SK-N-SH (cell line): ENCODE data around the gene RSU1. TPM values are rescaled to one million over a fixed set of nuclear protein-coding genes. Genes with fewer than 3 reads are reported as not detected.

Experiments
- CTCF ChIA-PET: fragments of 300-600, 350-600 bp; formaldehyde crosslinking; extraction: SDS; loops from one replicate; lab custom pipeline; 2021; lab: Yijun Ruan, JAX
- POLR2A ChIA-PET: fragments of 350-600 bp; sonication (Branson Sonifier 250); formaldehyde crosslinking; extraction: SDS; loops from one replicate; lab custom pipeline; 2020; ENCODE audit warnings: antibody characterized with exemption, inconsistent platforms; lab: Yijun Ruan, JAX
- DNase-seq: peaks from one replicate; pipeline ENCODE4 v3.0.0; 2012
- H2AFZ ChIP-seq: fragments of 200-600 bp; sonication (generic); 2 replicates; pipeline ENCODE4 v1.8.1; 2016; ENCODE audit warnings: antibody characterized with exemption, mild to moderate bottlenecking, low read depth
- H3F3A ChIP-seq: fragments of 200-600 bp; sonication (generic); replicated peaks from 2 replicates; pipeline ENCODE3; 2016; ENCODE audit warnings: antibody characterized with exemption, mild to moderate bottlenecking; ENCODE audit not compliant: insufficient read depth
- H3K27ac ChIP-seq, 2 experiments: fragments of 200-500 bp in 1 of 2; fragments of 200-600 bp in 1 of 2; sonication (Bioruptor generic) in 1 of 2; sonication (generic), shearing (Covaris generic) in 1 of 2; 2 replicates each; pipeline versions ENCODE4 v1.5.1 to v1.6.1; 2014 to 2016; ENCODE audit warnings: low read depth in 2 of 2, inconsistent platforms in 1 of 2, low read length in 1 of 2, mild to moderate bottlenecking in 1 of 2, mixed read lengths in 1 of 2
- H3K27me3 ChIP-seq: fragments of 200-600 bp; sonication (generic), shearing (Covaris generic); 2 replicates; pipeline ENCODE4 v1.6.1; 2016; ENCODE audit warnings: mixed run types; ENCODE audit not compliant: insufficient read depth
- H3K36me3 ChIP-seq, 2 experiments: fragments of 200-500 bp in 1 of 2; fragments of 200-600 bp in 1 of 2; sonication (Bioruptor generic) in 1 of 2; sonication (generic) in 1 of 2; replicated peaks in 1 of 2; 2 replicates each; pipeline versions ENCODE3 to v1.5.1; 2014 to 2016; ENCODE audit warnings: low read length in 1 of 2, mild to moderate bottlenecking in 1 of 2; ENCODE audit not compliant: insufficient read depth in 2 of 2, control insufficient read depth in 1 of 2
- H3K4me1 ChIP-seq, 2 experiments: fragments of 200-500 bp in 1 of 2; fragments of 200-600 bp in 1 of 2; sonication (Bioruptor generic) in 1 of 2; sonication (generic), shearing (Covaris generic) in 1 of 2; 2 replicates each; pipeline versions ENCODE4 v1.5.1 to v1.6.1; 2014 to 2016; ENCODE audit warnings: low read depth in 1 of 2, low read length in 1 of 2, mixed run types in 1 of 2; ENCODE audit not compliant: insufficient read depth in 2 of 2, control insufficient read depth in 1 of 2
- H3K4me2 ChIP-seq: fragments of 200-600 bp; sonication (generic), shearing (Covaris generic); 2 replicates; pipeline ENCODE4 v1.6.1; 2017; ENCODE audit warnings: mixed run types
- H3K4me3 ChIP-seq, 2 experiments: fragments of 200-500 bp in 1 of 2; fragments of 200-600 bp in 1 of 2; sonication (Bioruptor generic) in 1 of 2; sonication (generic), shearing (Covaris generic) in 1 of 2; 2 replicates each; pipeline versions ENCODE4 v1.5.1 to v1.8.1; 2014 to 2016; ENCODE audit warnings: low read depth in 2 of 2, inconsistent platforms in 1 of 2, low read length in 1 of 2, mild to moderate bottlenecking in 1 of 2, mixed read lengths in 1 of 2, moderate library complexity in 1 of 2
- H3K79me2 ChIP-seq: fragments of 200-600 bp; sonication (generic); 2 replicates; pipeline ENCODE4 v1.8.1; 2017; ENCODE audit warnings: mild to moderate bottlenecking; ENCODE audit not compliant: insufficient read depth
- H3K9ac ChIP-seq: fragments of 200-600 bp; sonication (generic); 2 replicates; pipeline ENCODE4 v1.6.1; 2017; ENCODE audit warnings: mixed run types
- H3K9me2 ChIP-seq: fragments of 200-600 bp; sonication (generic); 2 replicates; pipeline ENCODE4 v1.6.1; 2017; ENCODE audit warnings: mixed run types
- H3K9me3 ChIP-seq: fragments of 200-600 bp; sonication (generic); 2 replicates; pipeline ENCODE4 v1.6.1; 2017; ENCODE audit warnings: mixed run types, mild to moderate bottlenecking, moderate library complexity
- H4K20me1 ChIP-seq: fragments of 200-600 bp; sonication (generic); 2 replicates; pipeline ENCODE4 v1.6.1; 2017; ENCODE audit warnings: mild to moderate bottlenecking, mixed run types; ENCODE audit not compliant: insufficient read depth
- CTCF ChIP-seq: fragments of 200-600 bp; sonication (generic); IDR thresholded peaks from 2 replicates; pipeline ENCODE4 v1.6.1; 2017; ENCODE audit warnings: antibody characterized with exemption, mild to moderate bottlenecking, moderate library complexity
- ELF1 ChIP-seq: IDR thresholded peaks from 2 replicates; pipeline ENCODE4 v1.4.0; 2012
- EZH2phosphoT487 ChIP-seq: fragments of 200-600 bp; sonication (generic); IDR thresholded peaks from 2 replicates; pipeline ENCODE4 v1.6.1; 2017; ENCODE audit warnings: low read depth, mixed run types, mild to moderate bottlenecking, antibody characterized with exemption, moderate library complexity, borderline replicate concordance
- FOXM1 ChIP-seq: IDR thresholded peaks from 2 replicates; pipeline ENCODE4 v1.4.0; 2012; ENCODE audit warnings: low read depth, mild to moderate bottlenecking
- GATA2 ChIP-seq: sonication (generic); formaldehyde crosslinking; IDR thresholded peaks from 2 replicates; pipeline ENCODE4 v1.5.0; 2020; ENCODE audit warnings: mild to moderate bottlenecking, missing genetic modification reagents
- MAX ChIP-seq: IDR thresholded peaks from 2 replicates; pipeline ENCODE4 v1.4.0; 2012; ENCODE audit warnings: low read depth
- MXI1 ChIP-seq: IDR thresholded peaks from 2 replicates; pipeline ENCODE4 v1.6.1; 2012; ENCODE audit warnings: mild to moderate bottlenecking, low read depth, low read length, improper control_type of control experiment
- RAD21 ChIP-seq: IDR thresholded peaks from 2 replicates; pipeline ENCODE4 v1.6.1; 2012; ENCODE audit warnings: mild to moderate bottlenecking, low read length
- RCOR1 ChIP-seq: fragments of 150-350 bp; IDR thresholded peaks from 2 replicates; pipeline ENCODE4 v1.6.1; 2017; ENCODE audit warnings: antibody characterized with exemption, low read length
- REST ChIP-seq: IDR thresholded peaks from 2 replicates; pipeline ENCODE4 v1.6.1; 2012; ENCODE audit warnings: mild to moderate bottlenecking, low read depth, low read length, moderate library complexity
- RXRA ChIP-seq: IDR thresholded peaks from 2 replicates; pipeline ENCODE4 v1.4.0; 2012; ENCODE audit warnings: low read depth, mild to moderate bottlenecking, borderline replicate concordance
- SIN3A ChIP-seq: IDR thresholded peaks from 2 replicates; pipeline ENCODE4 v1.6.1; 2012; ENCODE audit warnings: low read depth, mild to moderate bottlenecking, low read length, moderate library complexity, borderline replicate concordance
- TCF12 ChIP-seq: IDR thresholded peaks from 2 replicates; pipeline ENCODE4 v1.4.0; 2012
- USF1 ChIP-seq: IDR thresholded peaks from 2 replicates; pipeline ENCODE4 v1.4.0; 2012; ENCODE audit warnings: low read depth, borderline replicate concordance
- ZBTB33 ChIP-seq: IDR thresholded peaks from 2 replicates; pipeline ENCODE4 v1.4.0; 2012; ENCODE audit warnings: low read depth, borderline replicate concordance
- WGBS: methylation state at CpG from one replicate; pipeline ENCODE4 v1.1.6; 2017; ENCODE audit warnings: low lambda C conversion rate; 5-methylcytosine and 5-hydroxymethylcytosine counted together
- polyA plus RNA-seq, 3 experiments: library from polyadenylated mRNA; depleted of rRNA; stranded (reverse); fragments of >200 nt; gene quantifications; 2 replicates each; pipeline ENCODE4 v1.2.3, GENCODE V29; 2012

Gene RSU1
- polyA plus RNA-seq, 1 of the 3 experiments (the other 2 are of a cell fraction): 59.8 TPM

- Histone ChIP-seq H3K27ac (no peak overlapping the region), H3K79me2 (no peaks in the 10 kb centered on the region), H3K9me2 (no peaks in the 10 kb centered on the region), H3K9ac (no peak overlapping the region), H3K27me3 (no peaks in the 10 kb centered on the region), H3K4me2 (no peak overlapping the region), H3K4me3 (no peak overlapping the region), H3F3A (no peaks in the 10 kb centered on the region), H3K4me1 (peaks cover 0 to 2% of the 10 kb centered on the region in 2 experiments; a peak in 1 of 4 replicates), H4K20me1 (no peaks in the 10 kb centered on the region), H3K36me3 (no peaks in the 10 kb centered on the region), H3K9me3 (no peaks in the 10 kb centered on the region), H2AFZ (no peak overlapping the region)
- no peak for DNase-seq
- POLR2A ChIA-PET: no interaction called here
- TF ChIP-seq SIN3A (no peak), TCF12 (no peak), RXRA (no peak), MAX (no peak), ELF1 (no peak), ZBTB33 (no peak), MXI1 (no peak), FOXM1 (no peak), REST (no peak), RCOR1 (no peak), RAD21 (no peak)
- 48% methylated on average over 4 of the region's 4 CpGs for WGBS
- CTCF ChIA-PET: interaction anchor here (0.6 to 2.3 kb wide), 16 partner anchors 9 to 645 kb away, joined by 3 to 18 read pairs (median 4); partner anchors contain the start of gene C1QL3
These were observed 272.6 kb downstream of the RSU1 start for GRCh38 chr10:16544591-16544990.

GRCh38 chr10:16544099-16544498 lies 273.1 kb downstream of the RSU1 start:
- ChIA-PET CTCF (interaction anchor here (1.6 to 1.9 kb wide), 2 partner anchors 9 to 15 kb away, joined by 9 to 11 read pairs; no protein-coding TSS in a partner anchor), POLR2A (no interaction called here)
- WGBS: 36% methylated on average over 3 of the region's 3 CpGs
- no peak for TF ChIP-seq USF1
- TF ChIP-seq CTCF: no peak
- no peak for TF ChIP-seq GATA2 (CRISPR knock-in tag)
- TF ChIP-seq RAD21: no peak
- TF ChIP-seq EZH2phosphoT487: no peak
- TF ChIP-seq RXRA: no peak
- Histone ChIP-seq H3K9me2 (no peaks in the 10 kb centered on the region), H3K4me3 (no peak overlapping the region), H3K4me1 (peaks cover 0 to 2% of the 10 kb centered on the region in 2 experiments; a peak in 1 of 4 replicates), H3K79me2 (no peaks in the 10 kb centered on the region), H3K4me2 (no peak overlapping the region), H4K20me1 (no peaks in the 10 kb centered on the region), H3K36me3 (no peaks in the 10 kb centered on the region), H3F3A (no peaks in the 10 kb centered on the region), H3K9ac (no peak overlapping the region), H2AFZ (no peak overlapping the region), H3K9me3 (no peaks in the 10 kb centered on the region), H3K27me3 (no peaks in the 10 kb centered on the region), H3K27ac (no peak overlapping the region)
- DNase-seq: no peak
